H1 (cell line): Measurements from ENCODE around the gene TSPOAP1. TPM values are rescaled to one million over a fixed set of nuclear protein-coding genes. Genes with fewer than 3 reads are reported as not detected.
A peak's percentile ranks its signal among the peaks of the same experiment; 100 is the strongest.

Experiments
- CTCF ChIA-PET: fragments of 300-600 bp; sonication (Branson Sonifier 250); formaldehyde crosslinking; loops from one replicate; lab custom pipeline; 2021; ENCODE audit not compliant: partially characterized antibody; lab: Charles Lee
- POLR2A ChIA-PET: fragments of 300-600 bp; sonication (Branson Sonifier 250); formaldehyde crosslinking; loops from one replicate; lab custom pipeline; 2021; ENCODE audit warnings: inconsistent platforms; ENCODE audit not compliant: partially characterized antibody; lab: Charles Lee
- DNase-seq, 2 experiments: peaks; one replicate each; pipeline versions ENCODE4 v3.0.0 to v3.0.0-alpha.2; 2010 to 2022; ENCODE audit warnings: low spot score in 2 of 2, low read depth in 1 of 2, mixed read lengths in 1 of 2
- FAIRE-seq: peaks from 2 replicates; lab custom pipeline; 2011; peaks lifted over from hg19 to GRCh38; lab: Jason Lieb, UNC
- H2AFZ ChIP-seq: 2 replicates; pipeline ENCODE4 v1.8.1; 2012; ENCODE audit warnings: low read length, inconsistent platforms
- H2AK5ac ChIP-seq: 2 replicates; pipeline ENCODE4 v1.6.1; 2013; ENCODE audit warnings: low read depth, low read length
- H2BK120ac ChIP-seq: replicated peaks from 2 replicates; pipeline ENCODE3; 2013; ENCODE audit warnings: low read depth, low read length, inconsistent platforms
- H2BK12ac ChIP-seq: 2 replicates; pipeline ENCODE4 v1.6.1; 2013; ENCODE audit warnings: low read depth, low read length
- H2BK15ac ChIP-seq: 2 replicates; pipeline ENCODE4 v1.6.1; 2013; ENCODE audit warnings: low read length
- H2BK20ac ChIP-seq: 2 replicates; pipeline ENCODE4 v1.6.1; 2013; ENCODE audit warnings: low read length
- H2BK5ac ChIP-seq: 2 replicates; pipeline ENCODE4 v1.6.1; 2013; ENCODE audit warnings: low read depth, low read length
- H3K14ac ChIP-seq: 2 replicates; pipeline ENCODE4 v1.6.1; 2013; ENCODE audit warnings: inconsistent platforms; ENCODE audit not compliant: insufficient read length
- H3K18ac ChIP-seq: 2 replicates; pipeline ENCODE4 v1.6.1; 2013; ENCODE audit warnings: low read length; ENCODE audit errors: extremely low read depth
- H3K23ac ChIP-seq: 2 replicates; pipeline ENCODE4 v1.6.1; 2013; ENCODE audit warnings: inconsistent platforms; ENCODE audit not compliant: insufficient read length
- H3K23me2 ChIP-seq: 2 replicates; pipeline ENCODE4 v1.6.1; 2013; ENCODE audit warnings: low read depth, low read length
- H3K27ac ChIP-seq: 2 replicates; pipeline ENCODE4 v1.6.1; 2011; ENCODE audit warnings: low read depth, low read length, inconsistent platforms
- H3K27me3 ChIP-seq, 4 experiments: replicated peaks in 1 of 4; 1 replicate in 1 of 4; 2 replicates in 3 of 4; pipeline versions ENCODE4 v1.6.1 to v1.8.1; 2011 to 2013; ENCODE audit warnings: low read length in 3 of 4, mild to moderate bottlenecking in 3 of 4, inconsistent platforms in 2 of 4, mixed read lengths in 2 of 4, moderate library complexity in 1 of 4; ENCODE audit not compliant: control insufficient read depth in 3 of 4, insufficient read depth in 3 of 4; ENCODE audit errors: extremely low read depth in 1 of 4
- H3K36me3 ChIP-seq, 4 experiments: 2 replicates each; pipeline versions ENCODE4 v1.6.1 to v1.8.1; 2011 to 2013; ENCODE audit warnings: mild to moderate bottlenecking in 4 of 4, low read length in 3 of 4, moderate library complexity in 2 of 4, control low read depth in 1 of 4, inconsistent platforms in 1 of 4; ENCODE audit not compliant: insufficient read depth in 4 of 4, control insufficient read depth in 2 of 4
- H3K4ac ChIP-seq: replicated peaks from 2 replicates; pipeline ENCODE3; 2013; ENCODE audit warnings: low read length, low read depth, mixed read lengths, inconsistent platforms; ENCODE audit not compliant: insufficient read length
- H3K4me1 ChIP-seq, 4 experiments: replicated peaks in 1 of 4; 1 replicate in 1 of 4; 2 replicates in 3 of 4; pipeline versions ENCODE4 v1.6.1 to v1.8.1; 2011 to 2013; ENCODE audit warnings: low read length in 3 of 4, inconsistent platforms in 2 of 4, mixed read lengths in 1 of 4; ENCODE audit not compliant: insufficient read depth in 4 of 4, control insufficient read depth in 3 of 4
- H3K4me2 ChIP-seq, 2 experiments: 2 replicates each; pipeline versions ENCODE4 v1.6.1 to v1.8.1; 2011 to 2013; ENCODE audit warnings: low read depth in 2 of 2, low read length in 2 of 2, control low read depth in 1 of 2, inconsistent platforms in 1 of 2, mild to moderate bottlenecking in 1 of 2; ENCODE audit not compliant: insufficient read depth in 1 of 2
- H3K4me3 ChIP-seq, 4 experiments: fragments of 200-600, 300-600 bp in 1 of 4; sonication (generic), shearing (Covaris generic), sonication (Bioruptor Twin) in 1 of 4; 2 replicates each; pipeline versions ENCODE4 v1.5.1 to v1.8.1; 2011 to 2016; ENCODE audit warnings: low read length in 4 of 4, low read depth in 3 of 4, control low read depth in 2 of 4, inconsistent platforms in 2 of 4, mild to moderate bottlenecking in 2 of 4, mixed read lengths in 1 of 4, moderate library complexity in 1 of 4; ENCODE audit not compliant: insufficient read depth in 2 of 4; ENCODE audit errors: extremely low read depth in 1 of 4
- H3K56ac ChIP-seq: replicated peaks from 2 replicates; pipeline ENCODE3; 2013; ENCODE audit warnings: low read depth, mild to moderate bottlenecking, mixed read lengths, low read length, inconsistent platforms; ENCODE audit not compliant: insufficient read length
- H3K79me1 ChIP-seq: 2 replicates; pipeline ENCODE4 v1.6.1; 2013; ENCODE audit warnings: low read depth, low read length, control low read depth
- H3K79me2 ChIP-seq, 2 experiments: 2 replicates each; pipeline versions ENCODE4 v1.6.1 to v1.8.1; 2012 to 2013; ENCODE audit warnings: low read length in 2 of 2, mild to moderate bottlenecking in 2 of 2, inconsistent platforms in 1 of 2; ENCODE audit not compliant: insufficient read depth in 2 of 2, control insufficient read depth in 1 of 2
- H3K9ac ChIP-seq, 4 experiments: replicated peaks in 1 of 4; 1 replicate in 1 of 4; 2 replicates in 3 of 4; pipeline versions ENCODE4 v1.6.1 to v1.8.1; 2011 to 2013; ENCODE audit warnings: low read depth in 3 of 4, low read length in 3 of 4, control low read depth in 2 of 4, mild to moderate bottlenecking in 2 of 4, moderate library complexity in 2 of 4, inconsistent platforms in 1 of 4; ENCODE audit errors: extremely low read depth in 1 of 4
- H3K9me3 ChIP-seq, 2 experiments: 2 replicates each; pipeline versions ENCODE4 v1.6.1 to v1.8.1; 2012 to 2013; ENCODE audit warnings: mild to moderate bottlenecking in 2 of 2, moderate library complexity in 2 of 2, control low read depth in 1 of 2, inconsistent platforms in 1 of 2, low read depth in 1 of 2, low read length in 1 of 2, mixed read lengths in 1 of 2; ENCODE audit not compliant: insufficient read depth in 2 of 2
- H4K20me1 ChIP-seq, 2 experiments: replicated peaks in 1 of 2; 2 replicates each; pipeline versions ENCODE3 to v1.8.1; 2011 to 2013; ENCODE audit warnings: inconsistent platforms in 2 of 2, low read length in 2 of 2, mild to moderate bottlenecking in 1 of 2; ENCODE audit not compliant: insufficient read depth in 2 of 2, control insufficient read depth in 1 of 2
- H4K5ac ChIP-seq: 2 replicates; pipeline ENCODE4 v1.6.1; 2013; ENCODE audit warnings: low read length, low read depth, mixed read lengths, inconsistent platforms; ENCODE audit not compliant: insufficient read length
- H4K8ac ChIP-seq: 2 replicates; pipeline ENCODE4 v1.8.0; 2013; ENCODE audit warnings: mild to moderate bottlenecking, moderate library complexity, low read length, inconsistent platforms; ENCODE audit not compliant: insufficient read depth; ENCODE audit errors: extremely low read depth
- H4K91ac ChIP-seq: replicated peaks from 2 replicates; pipeline ENCODE3; 2013; ENCODE audit warnings: low read length, mixed read lengths, inconsistent platforms; ENCODE audit not compliant: insufficient read length
- ATF3 ChIP-seq: IDR thresholded peaks from 2 replicates; pipeline ENCODE4 v1.6.1; 2011; ENCODE audit warnings: low read depth, mild to moderate bottlenecking, low read length; ENCODE audit not compliant: insufficient read depth
- KDM1A ChIP-seq: fragments of 200-600, 300-600 bp; sonication (generic); IDR thresholded peaks from 2 replicates; pipeline ENCODE4 v1.7.1; 2016; ENCODE audit warnings: mild to moderate bottlenecking, low read length, borderline replicate concordance
- KDM5A ChIP-seq: fragments of 200-600 bp; IDR thresholded peaks from 2 replicates; pipeline ENCODE4 v1.7.1; 2012; ENCODE audit warnings: mild to moderate bottlenecking, low read length, inconsistent platforms, mixed read lengths
- RFX5 ChIP-seq: IDR thresholded peaks from 2 replicates; pipeline ENCODE4 v1.6.1; 2011; ENCODE audit warnings: low read depth, low read length, improper control_type of control experiment, borderline replicate concordance
- TEAD4 ChIP-seq: IDR thresholded peaks from 2 replicates; pipeline ENCODE4 v1.6.1; 2012; ENCODE audit warnings: low read depth, low read length, inconsistent platforms, mixed read lengths
- WGBS, 2 experiments: shearing (Covaris generic) in 1 of 2; methylation state at CpG; one replicate each; pipeline versions ENCODE4 v1.1.6 to v1.1.7; 2013 to 2015; ENCODE audit warnings: low lambda C conversion rate in 2 of 2, mixed read lengths in 2 of 2, inconsistent platforms in 1 of 2, low coverage in 1 of 2, missing lambda C conversion rate in 1 of 2; ENCODE audit not compliant: insufficient replicate concordance in 2 of 2, insufficient coverage in 1 of 2, insufficient read length in 1 of 2; ENCODE audit errors: extremely low coverage in 1 of 2, missing lambda C conversion rate in 1 of 2; 5-methylcytosine and 5-hydroxymethylcytosine counted together
- polyA plus RNA-seq, 7 experiments: library from polyadenylated mRNA; depleted of rRNA in 3 of 7; stranded (reverse) in 5 of 7; unstranded in 2 of 7; fragments of >200 nt in 5 of 7; fragments of 200-250 nt in 2 of 7; gene quantifications; 1 replicate in 5 of 7; 2 replicates in 1 of 7; 4 replicates in 1 of 7; pipeline versions ENCODE4 v1.2.1 to v1.2.3, GENCODE V29; 2011 to 2013; ENCODE audit warnings: missing spikeins in 2 of 7, mixed read lengths in 2 of 7
- total RNA-seq: library from RNA; stranded (reverse); fragmentation: NEBNext Ultra II Directional; extraction: Animal tissue kit (Norgen Biotek cat#: 25700); gene quantifications from 2 replicates; pipeline ENCODE4 v1.2.1, GENCODE V29; 2021

TSPOAP1 gene
- total and polyA plus RNA-seq, 2 of the 8 experiments (the other 6 are each of a cell fraction or from before 2014, with no cell fraction given): 7.6 to 9.2 TPM

GRCh38 chr17:58252141-58252540 lies 76.5 kb downstream of the TSPOAP1 start:
- H3K27me3 ChIP-seq: peaks cover 36 to 63% (median 48%) of the 10 kb centered on the region in 4 experiments
- H3K18ac ChIP-seq: no peak overlapping the region
- no peak overlapping the region for H3K4me3 ChIP-seq
- H3K27ac ChIP-seq: no peak overlapping the region
- TF ChIP-seq KDM5A: no peak
- no peak for TF ChIP-seq RFX5
- no peak for TF ChIP-seq TEAD4
- no peak for TF ChIP-seq ATF3
- TF ChIP-seq KDM1A: no peak
- TF ChIP-seq, all 59 proteins: peak for 0
- 79% methylated on average over 9 of the region's 9 CpGs; no CpG with 5 or more reads in 1 of the 2 experiments for WGBS, 2 experiments
- Histone ChIP-seq H3K9me3 (peaks cover 8% of the 10 kb centered on the region in 2 experiments; a peak in 3 of 4 replicates), H3K9ac (no peak overlapping the region), H3K14ac (no peak overlapping the region), H3K23ac (no peak overlapping the region), H2AFZ (no peak overlapping the region), H2BK20ac (no peak overlapping the region), H4K91ac (no peak overlapping the region), H2BK12ac (no peak overlapping the region), H2BK120ac (no peak overlapping the region), H3K23me2 (peaks cover 5% of the 10 kb centered on the region; the same call in 1 of the 2 replicates), H3K79me2 (no peaks in the 10 kb centered on the region), H4K5ac (no peak overlapping the region), H4K8ac (no peak overlapping the region), H2AK5ac (no peak overlapping the region), H2BK5ac (no peak overlapping the region), H3K79me1 (no peaks in the 10 kb centered on the region), H3K4ac (no peak overlapping the region), H3K36me3 (no peaks in the 10 kb centered on the region), H3K4me1 (peaks cover 0 to 4% (median 0%) of the 10 kb centered on the region in 4 experiments; a peak in 4 of 7 replicates), H4K20me1 (no peaks in the 10 kb centered on the region), H3K4me2 (no peak overlapping the region), H3K56ac (no peak overlapping the region), H2BK15ac (no peak overlapping the region)
- ChIA-PET CTCF (interaction anchor here (0.7 to 2.0 kb wide), 4 partner anchors 14 to 37 kb away, joined by 3 to 5 read pairs (median 4); partner anchors contain the start of gene LPO), POLR2A (no interaction called here)
- no peak for FAIRE-seq
- peak in 1 of 2 experiments; percentile 28 for DNase-seq
